GM18507 (cell line): Measurements from ENCODE around the gene TOP2A.

Experiments
- DNase-seq: peaks from one replicate; pipeline ENCODE4 v3.0.0; 2011; ENCODE audit warnings: low read depth; ENCODE audit not compliant: insufficient read length; ENCODE audit errors: extremely low spot score
- FAIRE-seq: peaks from 2 replicates; lab custom pipeline; 2011; peaks lifted over from hg19 to GRCh38; lab: Jason Lieb, UNC

Gene TOP2A

DNA sequence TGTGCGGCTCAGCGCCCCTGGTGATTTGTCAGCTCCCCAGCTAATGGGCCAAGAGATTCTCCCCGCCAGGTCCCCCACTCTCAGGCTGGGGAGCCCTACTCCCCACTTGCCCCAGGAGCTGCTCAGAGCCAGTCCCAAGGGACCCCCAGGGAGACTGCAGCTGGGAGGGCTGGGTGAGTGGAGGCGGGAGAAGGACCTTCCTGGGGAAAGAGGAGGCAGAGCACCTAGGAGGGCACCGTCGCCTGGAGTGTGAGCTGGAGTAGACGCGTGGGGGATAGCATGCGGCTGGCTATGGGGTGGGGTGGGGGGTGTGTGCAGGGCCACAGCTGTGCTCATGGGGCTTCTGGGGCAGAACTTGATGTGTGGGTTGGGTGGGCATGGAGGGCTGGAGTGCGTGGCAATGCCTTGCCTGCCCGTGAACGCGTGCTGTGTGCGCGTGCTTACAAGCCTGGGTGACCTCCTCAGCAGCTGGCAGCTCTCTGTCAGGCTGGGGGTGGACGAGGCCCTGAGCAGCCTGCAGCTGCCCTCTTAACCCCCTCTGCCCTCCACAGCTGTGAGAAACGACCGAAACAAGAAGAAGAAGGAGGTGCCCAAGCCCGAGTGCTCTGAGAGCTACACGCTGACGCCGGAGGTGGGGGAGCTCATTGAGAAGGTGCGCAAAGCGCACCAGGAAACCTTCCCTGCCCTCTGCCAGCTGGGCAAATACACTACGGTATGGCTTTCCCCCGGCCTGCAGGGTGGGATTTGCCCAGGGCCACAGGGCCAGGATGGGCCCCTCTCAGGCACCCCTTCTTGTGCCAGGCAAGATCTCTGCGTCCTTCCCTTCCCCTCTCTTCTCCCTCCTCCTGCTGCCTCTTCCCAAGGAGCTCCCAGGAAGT is 66.1 kb downstream of the TOP2A start:
- no peak for FAIRE-seq

DNA sequence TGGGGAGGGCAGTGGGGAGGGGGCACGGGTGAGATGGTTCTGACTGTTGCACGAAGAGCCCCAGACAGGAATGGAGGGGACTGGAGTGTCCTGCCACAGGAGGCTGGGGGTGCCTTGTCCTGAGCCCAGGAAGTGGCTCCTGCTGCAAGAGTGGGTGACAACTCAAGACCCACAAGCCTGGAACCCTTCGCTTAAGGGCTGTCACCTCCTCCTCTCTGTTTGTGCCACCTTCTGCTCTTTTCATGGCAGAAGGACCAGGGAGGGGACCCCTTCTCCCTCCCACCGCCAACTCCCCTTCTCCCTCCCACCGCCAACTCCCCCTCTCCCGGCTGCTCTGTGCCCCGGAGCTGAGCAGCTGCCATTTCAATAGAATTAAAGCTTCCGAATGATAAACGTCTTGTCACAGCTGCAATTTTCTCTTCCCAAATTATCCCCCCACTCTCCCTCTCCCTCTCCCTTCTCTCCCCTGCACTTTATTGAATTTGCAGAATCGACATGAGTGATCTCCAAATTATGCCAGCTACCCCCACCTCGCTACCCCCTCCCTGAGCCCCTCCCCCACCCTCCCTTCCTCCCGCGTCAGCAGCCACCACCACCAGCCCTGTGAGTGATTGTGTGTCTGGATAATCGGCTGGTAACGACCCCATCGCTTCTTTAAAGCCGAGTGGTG is 66.9 kb downstream of the TOP2A start:
- no peak for FAIRE-seq
- no peak for DNase-seq

More for the DNA sequence above, 66.1 kb downstream of the TOP2A start:
- no peak for DNase-seq

DNA sequence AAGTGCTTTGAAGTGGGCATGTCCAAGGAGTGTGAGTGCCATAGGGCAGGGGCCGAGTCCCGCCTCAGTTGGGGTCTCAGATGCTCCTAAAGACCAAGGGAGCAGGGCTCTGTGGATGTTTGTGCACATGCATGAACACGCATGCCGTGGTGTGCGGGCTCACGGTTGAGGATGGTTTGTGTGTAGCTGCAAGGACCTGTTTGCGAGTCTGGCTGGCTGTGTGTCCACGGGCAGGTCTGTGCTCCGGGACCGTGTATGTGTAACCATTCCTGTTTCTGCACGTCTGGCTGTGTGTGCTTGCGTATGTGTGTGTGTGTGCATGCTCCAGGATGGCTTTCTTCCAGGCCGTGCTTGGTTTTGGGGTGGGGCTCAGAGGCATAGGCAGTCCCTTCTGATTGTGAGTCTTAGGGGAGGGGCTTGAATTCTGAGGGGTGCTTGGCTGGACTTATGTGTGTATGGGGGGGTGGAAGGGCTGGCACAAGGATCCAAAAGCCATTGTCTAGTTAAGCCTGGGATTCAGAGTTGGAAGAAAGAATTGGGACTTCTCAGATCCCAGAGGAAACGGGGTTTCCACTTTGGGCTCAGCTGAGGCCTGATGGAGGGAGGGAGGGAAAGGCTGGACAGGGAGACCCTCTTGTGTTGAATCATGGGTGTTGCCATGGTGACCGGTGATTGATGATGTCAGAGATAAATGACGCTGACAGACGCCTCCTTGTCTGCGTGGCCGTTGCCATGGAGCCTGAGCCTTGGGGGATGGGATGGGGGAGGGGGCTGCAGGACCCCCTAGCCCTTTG is 67.6 kb downstream of the TOP2A start:
- DNase-seq (no peak), FAIRE-seq (no peak)

DNA sequence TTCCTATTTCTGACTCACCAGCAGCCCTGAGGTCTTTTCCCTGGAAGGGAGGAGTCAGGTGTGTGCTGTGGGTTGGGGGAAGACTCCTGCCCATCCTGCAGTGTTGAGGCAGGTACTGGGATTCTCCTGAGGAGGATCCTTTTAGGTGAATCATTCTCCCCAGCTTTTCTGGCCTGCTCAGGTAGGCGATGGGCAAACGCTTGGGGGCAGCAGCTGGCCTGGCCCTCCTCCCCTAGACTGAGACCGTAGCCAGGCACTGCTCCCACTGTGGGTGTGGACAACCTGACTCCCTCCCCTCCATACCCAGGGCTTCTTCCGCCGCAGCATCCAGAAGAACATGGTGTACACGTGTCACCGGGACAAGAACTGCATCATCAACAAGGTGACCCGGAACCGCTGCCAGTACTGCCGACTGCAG is 68.2 kb downstream of the TOP2A start:
- FAIRE-seq: no peak
- no peak for DNase-seq

DNA sequence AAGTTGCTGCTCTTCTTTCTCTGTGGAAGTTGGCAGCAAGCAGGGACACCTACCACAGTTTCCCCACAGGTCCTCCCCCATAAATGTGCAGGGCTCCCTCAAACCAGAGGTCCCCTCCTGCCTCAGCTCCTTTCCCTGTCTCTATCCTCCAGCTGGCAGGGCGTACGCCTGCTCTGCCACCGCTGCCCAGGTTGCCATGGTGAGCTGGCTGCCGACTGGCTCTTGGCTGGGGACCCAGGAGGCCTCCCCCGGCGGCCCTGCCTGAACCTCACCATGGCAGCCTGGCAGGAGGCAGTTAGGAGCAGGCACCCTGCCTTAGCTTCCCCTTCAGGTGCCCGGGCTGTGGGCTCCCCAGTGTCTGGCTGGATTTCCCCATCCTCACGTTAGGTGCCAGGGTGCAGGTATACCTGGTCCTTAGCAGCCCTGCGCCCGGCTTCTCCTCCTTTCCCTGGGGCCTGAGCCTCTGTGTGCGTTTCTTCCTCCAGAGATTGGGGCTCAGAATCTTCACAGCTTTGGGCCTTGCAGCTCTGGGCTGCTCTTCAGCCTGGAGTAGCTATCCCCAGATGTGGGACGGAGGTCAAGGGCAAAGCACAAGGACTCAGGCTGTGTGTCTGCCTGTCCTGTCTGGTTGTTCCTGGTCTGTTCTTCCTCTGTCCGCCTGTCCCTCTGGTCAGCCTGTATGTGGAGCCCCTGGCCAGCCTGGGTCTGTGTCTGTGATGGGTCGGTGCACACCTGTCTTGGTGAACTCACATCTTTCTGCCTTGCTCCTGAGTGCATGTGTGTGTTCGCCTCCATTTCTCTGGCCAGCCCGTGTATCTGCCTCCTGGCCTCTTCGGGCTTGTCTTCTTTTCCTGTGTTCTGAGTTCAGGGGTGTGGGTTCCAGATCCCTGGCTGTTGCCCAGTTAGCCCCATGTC is 68.9 kb downstream of the TOP2A start:
- no peak for DNase-seq
- no peak for FAIRE-seq

DNA sequence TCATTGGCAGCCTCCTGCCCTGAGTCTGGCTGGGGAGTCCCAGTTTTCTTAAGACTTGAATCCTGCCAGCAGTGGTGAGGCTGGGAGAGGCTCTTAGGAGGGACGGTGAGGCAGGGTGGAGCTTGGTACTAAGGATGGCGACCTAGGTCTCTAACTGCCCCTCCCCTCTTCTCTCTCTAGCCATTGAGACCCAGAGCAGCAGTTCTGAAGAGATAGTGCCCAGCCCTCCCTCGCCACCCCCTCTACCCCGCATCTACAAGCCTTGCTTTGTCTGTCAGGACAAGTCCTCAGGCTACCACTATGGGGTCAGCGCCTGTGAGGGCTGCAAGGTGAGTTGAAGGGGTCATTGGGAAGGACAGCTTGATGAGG is 69.6 kb downstream of the TOP2A start:
- no peak for DNase-seq
- no peak for FAIRE-seq

DNA sequence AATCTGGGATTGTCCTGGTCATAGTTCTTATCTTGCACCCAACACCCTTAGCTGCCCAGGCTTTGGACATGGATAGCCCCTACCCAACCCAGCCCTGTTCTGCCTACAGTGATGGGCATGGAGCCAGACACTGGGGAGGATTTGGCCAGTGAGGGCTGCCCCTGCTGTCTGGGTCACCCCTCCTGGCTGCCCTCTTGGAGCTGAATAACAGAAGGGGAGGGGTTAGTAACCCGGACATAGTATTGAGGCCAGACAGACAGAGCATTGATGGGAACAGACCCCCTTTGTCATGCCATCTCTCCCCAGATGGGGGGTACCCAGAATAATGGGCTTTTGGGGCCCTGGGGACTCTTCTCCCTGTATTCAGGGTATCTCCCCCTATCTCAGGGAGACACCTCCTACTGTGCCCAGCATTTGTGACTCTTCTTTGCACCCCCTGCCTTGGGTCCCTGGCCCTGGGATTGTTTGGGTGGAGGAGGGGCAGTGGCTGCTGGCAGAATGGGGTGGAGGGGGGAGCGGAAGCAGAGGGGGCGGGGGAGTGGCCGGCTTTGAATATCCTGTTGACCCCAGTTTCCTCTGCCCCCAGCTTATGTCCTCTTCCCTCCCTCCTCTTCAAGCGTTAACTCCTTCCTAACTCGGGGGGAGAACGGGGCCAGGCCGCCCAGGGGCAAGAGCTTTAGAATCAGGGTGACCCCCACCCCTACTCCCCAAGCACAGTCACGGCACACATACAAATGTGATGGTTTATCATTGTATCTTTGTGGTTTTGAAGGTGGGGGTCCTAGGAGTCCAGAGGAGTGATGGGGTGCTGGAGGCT is 70.2 kb downstream of the TOP2A start:
- no peak for DNase-seq
- no peak for FAIRE-seq

DNA sequence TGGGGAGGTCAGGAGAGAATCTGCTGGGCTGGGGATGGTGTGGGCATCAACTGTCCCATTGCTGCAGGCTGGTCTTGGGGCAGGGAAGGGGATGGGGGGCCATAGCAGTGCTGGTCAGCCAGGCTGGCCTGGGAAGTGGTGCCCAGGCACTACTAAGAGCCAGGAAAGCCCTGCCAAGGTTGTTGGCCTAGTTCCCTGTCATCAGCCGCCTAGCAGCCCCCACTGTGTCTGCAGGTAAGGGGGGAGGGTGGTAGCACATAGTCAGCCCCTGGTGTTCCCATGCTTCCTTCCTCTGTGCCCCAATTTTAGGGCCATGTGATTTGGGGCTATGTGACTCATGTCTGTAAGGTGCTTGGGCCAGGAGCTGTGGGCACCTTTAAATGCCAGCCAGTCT is 70.9 kb downstream of the TOP2A start:
- no peak for FAIRE-seq
- DNase-seq: no peak

DNA sequence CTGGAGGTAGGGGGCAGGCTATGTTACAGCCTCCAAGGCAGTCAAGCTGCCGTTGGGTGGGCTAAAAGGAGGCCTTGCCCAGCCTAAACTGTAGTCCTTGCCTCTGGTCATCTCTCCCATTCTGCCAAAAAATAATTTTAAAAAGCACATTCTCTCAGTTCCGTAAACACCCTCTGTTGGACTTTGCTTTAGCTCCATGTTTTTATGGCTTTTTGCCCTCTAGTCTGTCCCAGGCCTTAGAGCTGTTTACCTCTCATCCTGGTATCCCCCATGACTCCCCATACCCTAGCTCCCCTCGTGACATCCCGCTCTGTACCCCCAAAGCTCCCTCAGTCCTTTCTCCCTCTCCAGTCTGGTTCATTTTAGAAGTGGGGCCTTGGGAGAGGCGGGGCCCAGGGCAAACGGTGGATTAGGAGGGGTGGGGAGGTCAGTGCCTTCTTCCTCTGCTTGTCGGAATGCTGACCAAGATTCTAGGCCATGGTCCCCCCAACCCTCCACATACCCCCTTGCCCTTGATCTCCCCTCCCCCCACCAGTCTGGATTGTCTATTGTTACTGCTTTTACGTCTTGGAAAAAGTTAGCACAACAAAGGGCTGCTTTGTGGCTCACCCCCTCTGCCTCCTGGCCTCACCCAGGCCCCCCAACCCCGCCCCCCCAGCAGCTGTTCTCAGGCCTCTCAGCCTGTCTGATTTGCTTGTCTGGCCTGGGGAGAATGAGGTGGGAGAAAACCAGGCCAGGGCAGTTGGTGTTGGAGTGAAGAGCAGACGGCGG is 71.5 kb downstream of the TOP2A start:
- no peak for DNase-seq
- FAIRE-seq: no peak

DNA sequence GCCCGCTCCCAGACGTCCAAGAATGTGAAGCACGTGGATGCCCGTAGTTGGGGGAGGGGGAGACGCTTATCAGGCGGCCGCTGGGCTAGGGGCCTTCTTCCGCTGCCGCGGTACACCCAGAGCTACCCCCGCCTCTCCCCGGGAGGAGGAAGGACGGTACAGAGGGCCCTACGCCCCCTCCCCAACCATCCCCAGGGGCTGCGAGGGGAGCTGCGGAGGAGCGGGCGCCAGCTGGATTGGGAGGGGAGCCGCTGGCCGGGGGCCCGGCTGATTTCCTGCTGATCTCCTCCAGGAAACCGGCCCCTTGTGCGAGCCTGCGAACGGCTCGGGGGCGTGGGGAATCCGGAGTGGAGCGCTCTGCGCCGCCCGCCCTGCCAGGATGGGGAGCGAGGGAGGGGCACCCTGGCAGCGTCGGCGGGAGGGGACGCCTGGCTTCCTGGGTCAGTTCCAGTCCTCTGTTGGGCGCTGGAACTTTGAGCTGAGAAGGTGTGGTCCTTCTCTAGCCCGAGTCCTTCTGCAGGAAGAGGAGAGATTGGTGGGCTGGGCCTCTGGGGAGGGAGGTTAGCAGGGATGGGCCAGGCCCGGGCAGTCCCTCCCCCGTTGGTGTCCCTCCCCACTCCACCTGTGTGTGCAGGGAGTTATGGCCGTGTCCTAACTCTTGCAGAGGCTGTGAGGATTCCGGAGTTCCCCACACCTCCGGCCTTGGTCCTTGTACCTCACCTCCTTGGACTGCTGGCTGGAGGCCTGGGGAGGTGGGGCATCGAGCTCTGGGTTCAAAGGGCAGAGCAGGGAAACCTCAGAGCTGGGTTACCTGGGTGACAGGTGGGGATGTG is 72.3 kb downstream of the TOP2A start:
- FAIRE-seq: no peak

DNA sequence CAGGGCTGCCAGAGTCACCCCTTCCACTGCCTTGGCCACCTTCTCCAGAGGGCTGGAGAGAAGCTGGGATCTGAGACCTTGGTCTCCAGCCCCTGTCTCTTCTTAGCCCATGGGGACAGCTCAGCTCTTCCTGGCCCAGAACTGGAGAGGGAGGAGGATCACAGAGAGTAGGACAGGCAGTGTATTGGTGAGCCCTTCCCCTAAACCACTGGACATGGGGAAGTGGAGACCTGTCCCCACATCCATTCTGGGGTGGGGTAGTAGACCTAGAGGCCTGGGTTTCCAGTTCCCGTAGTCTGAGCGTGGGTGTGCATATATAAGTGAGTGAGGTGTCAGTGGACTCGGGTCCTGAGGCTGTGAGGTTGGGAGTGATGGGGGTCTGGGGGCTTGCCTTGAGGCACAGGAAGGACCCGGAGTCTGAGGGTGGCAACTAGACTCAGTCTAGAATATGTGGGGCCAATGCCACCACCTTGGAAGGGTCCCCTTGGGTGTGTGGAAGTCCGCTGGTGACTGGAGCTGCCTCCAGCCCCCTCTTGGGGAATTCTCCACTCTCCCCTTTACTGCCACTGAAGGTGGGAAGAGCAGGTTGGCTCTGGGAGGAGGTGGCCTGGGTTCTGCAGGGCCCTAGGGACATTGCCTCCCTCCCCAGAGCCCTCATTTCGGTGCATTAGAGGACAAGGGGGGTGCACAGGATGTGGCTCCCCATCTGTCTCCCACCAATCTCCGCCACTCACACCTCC is 73.1 kb downstream of the TOP2A start:
- FAIRE-seq (no peak), DNase-seq (no peak)

More for the DNA sequence above, 72.3 kb downstream of the TOP2A start:
- DNase-seq: no peak

DNA sequence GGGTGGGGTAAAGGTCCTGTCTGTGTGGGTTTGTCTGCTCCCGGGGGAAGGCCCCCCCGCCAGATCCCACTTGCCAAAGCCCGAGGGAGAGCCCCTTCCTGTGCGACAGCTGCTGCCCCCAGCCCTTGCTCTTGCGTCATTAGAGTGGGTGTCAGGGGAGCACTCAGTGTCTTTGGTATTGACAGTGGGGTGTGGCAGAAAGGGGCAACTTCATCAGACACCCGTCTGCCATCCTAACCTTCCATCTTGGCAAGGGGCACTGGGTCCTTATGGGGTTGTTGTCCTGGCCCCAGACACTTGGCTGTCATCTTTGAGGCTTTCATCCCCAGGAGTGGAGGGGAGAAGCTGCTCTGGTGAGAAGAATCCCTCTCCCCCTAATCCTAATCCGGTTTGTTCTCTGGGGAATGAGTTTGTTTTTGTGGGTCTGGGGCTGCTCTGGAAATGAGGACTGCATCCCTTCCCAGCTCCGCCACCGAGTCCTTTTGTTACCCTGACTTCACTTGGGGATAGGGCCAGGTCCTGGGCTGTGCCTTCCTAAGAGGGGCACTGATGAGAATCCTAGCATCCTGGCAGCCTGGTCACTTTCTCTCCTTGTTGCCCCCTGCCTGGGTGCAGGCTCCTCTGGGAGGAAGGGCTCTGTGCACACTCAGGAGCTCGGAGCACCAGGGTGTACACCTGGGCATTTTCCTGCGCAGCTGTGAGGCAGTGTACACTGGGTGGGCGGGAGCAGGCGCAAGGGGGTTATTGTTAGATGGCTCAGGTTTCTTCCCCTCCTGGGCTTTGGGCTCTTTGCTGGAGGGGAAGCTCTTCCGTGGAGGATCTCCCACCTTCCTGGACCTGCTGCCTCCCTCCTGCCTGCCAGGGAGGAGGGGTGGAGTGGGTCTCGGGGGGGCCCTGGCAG is 74.2 kb downstream of the TOP2A start:
- no peak for FAIRE-seq

DNA sequence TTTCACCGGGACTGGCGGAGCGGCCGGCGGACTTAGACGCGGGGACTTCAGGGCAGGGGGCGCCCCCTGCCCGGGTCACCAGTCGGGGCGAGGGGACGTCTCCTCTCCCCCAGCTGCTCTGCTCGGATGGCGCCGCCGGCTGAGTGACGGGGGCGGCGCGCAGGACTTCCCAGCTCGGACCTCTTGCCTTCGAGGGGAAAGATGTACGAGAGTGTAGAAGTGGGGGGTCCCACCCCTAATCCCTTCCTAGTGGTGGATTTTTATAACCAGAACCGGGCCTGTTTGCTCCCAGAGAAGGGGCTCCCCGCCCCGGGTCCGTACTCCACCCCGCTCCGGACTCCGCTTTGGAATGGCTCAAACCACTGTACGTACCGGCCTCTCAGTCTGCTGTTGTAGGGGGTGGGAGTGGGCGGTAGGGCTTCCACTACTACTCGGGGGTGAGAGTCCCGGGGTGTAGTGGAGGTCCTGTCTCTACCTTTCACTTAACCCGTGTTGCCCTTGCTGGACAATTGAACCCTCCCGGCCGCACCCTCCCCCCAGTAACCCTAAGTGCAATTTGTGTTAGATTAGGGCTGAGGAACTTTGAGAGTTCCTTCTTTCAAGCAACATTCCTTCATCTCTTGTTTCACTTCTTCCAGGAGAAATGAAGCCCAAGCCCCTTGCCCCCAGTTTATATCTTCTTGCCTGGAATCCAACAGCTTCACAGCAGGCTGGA is 75.0 kb downstream of the TOP2A start:
- FAIRE-seq: no peak

More for the DNA sequence above, 74.2 kb downstream of the TOP2A start:
- no peak for DNase-seq

DNA sequence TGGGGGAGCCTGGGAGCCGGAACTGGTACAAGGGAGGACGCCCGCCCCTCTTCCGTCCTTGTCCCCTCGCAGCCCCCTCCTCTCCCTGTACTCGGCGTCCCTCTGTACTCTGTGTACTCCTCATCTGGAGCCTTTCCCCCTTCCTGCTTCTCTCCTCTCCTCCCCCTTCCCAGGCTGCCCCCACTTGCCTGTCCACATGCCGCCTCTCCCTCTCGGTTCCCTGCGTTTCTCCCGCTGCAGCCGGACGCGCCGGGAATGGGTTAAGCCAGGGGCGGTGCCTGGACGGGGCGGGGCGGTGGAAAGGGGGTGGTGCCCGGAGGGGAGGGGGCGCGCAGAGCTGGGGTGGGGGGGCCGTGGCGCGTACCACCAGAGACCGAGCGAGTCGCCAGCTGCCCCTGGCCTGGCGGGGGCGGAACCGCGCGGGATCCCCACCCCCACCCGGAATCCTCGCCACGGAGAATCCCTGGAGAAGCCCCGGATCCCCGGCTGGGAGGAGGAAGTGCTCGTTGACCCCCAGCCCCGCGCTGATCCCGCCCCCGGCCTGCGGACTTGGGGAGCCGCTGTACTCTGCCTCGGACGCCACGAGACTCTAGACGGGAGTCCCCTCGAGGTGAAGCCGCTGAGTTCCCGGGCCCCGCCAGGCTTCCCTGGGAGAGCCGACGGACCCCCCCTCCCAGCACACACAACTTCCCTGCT is 75.7 kb downstream of the TOP2A start:
- FAIRE-seq (no peak), DNase-seq (no peak)

More for the DNA sequence above, 75.0 kb downstream of the TOP2A start:
- DNase-seq: no peak
